SK-N-DZ (cell line): ENCODE results near the gene GSK3B.
"Not testable (repeated sequence)": the region's sequence is repeated elsewhere in the genome, so short reads cannot be mapped to it uniquely, and the experiment has no call there.

Source experiments
- DNase-seq: peaks from one replicate; pipeline ENCODE4 v3.0.0-alpha.2; 2015; ENCODE audit warnings: low spot score

The GSK3B gene

DNA sequence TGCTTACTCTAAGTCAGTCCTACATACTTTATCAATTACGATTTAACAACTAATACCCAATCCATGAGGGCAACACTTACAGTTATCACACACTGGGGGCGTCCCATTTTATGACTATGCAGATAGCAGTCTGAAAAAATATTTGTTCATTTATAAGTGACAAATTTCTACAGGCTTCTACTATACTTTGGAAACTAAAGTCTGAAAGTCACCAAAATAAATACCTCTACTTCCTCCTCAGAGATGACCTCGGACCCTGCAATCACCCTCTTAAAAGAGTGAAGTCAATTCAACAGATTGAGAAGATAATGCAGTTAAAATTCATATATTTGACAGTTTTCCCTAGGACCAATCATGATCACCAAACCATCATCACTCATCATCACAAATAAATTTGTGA lies 76.6 kb downstream of the GSK3B start:
- no peak for DNase-seq

DNA sequence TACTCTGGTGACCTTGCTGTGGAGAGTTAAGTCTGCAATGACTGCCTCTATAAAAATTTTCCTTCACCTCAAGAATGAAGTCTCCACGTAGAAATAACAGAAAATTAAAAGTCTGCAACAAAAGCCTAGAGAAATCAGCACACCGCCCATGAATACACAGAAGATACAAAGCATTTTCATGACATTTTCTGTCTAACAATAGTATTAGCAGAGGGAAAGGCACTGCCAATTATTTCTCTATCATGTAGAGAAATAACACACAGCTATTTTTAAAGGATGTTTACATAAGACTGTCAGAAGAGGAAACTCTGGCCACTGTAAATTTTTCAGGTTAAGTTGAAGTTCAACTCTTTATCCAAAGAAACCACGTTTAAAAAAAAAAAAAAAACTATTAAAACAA lies 80.8 kb downstream of the GSK3B start:
- DNase-seq: no peak

DNA sequence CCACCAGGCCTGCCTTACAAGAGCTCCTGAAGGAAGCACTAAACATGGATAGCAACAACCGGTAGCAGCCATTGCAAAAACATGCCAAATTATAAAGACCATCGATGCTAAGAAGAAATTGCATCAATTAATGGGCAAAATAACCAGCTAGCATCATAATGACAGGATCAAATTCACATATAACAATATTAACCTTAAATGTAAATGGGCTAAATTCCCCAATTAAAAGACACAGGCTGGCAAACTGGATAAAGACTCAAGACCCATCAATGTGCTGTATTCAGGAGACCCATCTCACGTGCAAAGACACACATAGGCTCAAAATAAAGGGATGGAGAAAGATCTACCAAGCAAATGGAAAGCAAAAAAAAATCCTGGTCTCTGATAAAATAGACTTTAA lies 88.5 kb downstream of the GSK3B start:
- DNase-seq: not testable (repeated sequence)

GRCh38 chr3:120004008-120004498 lies 90.2 kb downstream of the GSK3B start:
- peak; percentile 5 for DNase-seq

GRCh38 chr3:119998166-119998565 lies 96.1 kb downstream of the GSK3B start:
- DNase-seq: no peak

DNA sequence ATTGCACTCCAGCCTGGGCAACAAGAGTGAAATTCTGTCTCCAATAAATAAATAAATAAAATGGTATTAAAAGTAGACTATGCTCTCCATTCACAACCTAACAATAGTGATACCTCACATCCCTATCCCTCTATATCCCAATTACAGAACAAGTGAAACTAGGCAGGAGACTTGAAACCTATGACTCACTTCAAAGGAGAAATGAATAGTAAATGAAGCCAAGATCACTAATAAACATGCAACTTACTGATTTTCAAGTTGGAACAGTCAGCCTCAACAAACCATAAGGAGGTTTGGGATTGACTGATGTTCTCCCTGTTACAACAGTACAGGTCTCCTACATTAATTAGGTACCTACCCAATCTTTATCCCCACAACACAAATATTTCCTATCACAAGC lies 103.4 kb downstream of the GSK3B start:
- DNase-seq: no peak

- DNase-seq: no peak
These were observed 104.1 kb downstream of the GSK3B start for GRCh38 chr3:119989981-119990655.

DNA sequence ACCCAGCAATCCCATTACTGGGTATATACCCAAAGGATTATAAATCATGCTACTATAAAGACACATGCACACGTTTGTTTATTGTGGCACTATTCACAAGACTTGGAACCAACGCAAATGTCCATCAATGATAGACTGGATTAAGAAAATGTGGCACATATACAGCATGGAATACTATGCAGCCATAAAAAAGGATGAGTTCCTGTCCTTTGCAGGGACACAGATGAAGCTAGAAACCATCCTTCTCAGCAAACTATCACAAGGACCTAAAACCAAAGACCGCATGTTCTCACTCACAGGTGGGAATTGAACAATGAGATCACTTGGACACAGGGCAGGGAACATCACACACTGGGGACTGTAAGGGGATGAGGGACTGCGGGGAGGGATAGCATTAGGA lies 107.4 kb downstream of the GSK3B start:
- not testable (repeated sequence) for DNase-seq

GRCh38 chr3:119981386-119981785 lies 112.9 kb downstream of the GSK3B start:
- DNase-seq: no peak

DNA sequence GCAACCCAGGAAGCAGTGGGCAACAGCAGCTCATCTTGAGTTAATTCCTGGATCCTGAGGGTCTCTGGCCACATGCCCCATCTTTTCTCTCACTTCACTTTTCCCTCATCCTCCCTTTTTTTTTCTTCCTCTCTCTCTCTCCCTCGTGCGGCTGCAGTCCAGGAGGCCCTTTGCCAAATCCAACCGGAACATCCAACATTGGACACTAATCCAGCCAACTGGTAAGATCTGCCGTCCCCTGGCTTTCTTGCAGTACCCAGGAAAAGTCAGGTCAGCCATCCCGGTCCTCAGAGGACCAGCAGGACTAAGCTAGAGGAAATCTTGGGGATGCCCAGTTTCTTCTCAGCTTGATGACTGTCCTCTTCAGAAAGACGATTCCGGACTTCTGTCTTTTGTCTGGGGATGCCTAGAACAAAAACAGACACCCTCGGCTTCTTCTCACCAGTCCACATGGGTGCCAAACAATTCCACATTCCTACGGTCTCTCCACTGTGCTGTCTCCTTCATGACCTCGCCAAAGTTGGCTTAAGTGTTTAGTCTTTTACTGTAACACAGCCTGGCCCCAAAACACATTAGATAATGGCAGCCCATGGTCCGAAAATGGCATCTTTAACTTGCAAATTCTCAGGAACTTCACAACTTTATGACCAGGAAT lies 115.6 kb downstream of the GSK3B start:
- DNase-seq: no peak

- no peak for DNase-seq
These were observed 116.9 kb downstream of the GSK3B start for GRCh38 chr3:119977353-119977752.

- DNase-seq: no peak
These were observed 118.0 kb downstream of the GSK3B start for GRCh38 chr3:119976214-119976613.

GRCh38 chr3:119974656-119975055 lies 119.6 kb downstream of the GSK3B start:
- DNase-seq: no peak

- DNase-seq: no peak
These were observed 121.1 kb downstream of the GSK3B start for GRCh38 chr3:119973018-119973646.

DNA sequence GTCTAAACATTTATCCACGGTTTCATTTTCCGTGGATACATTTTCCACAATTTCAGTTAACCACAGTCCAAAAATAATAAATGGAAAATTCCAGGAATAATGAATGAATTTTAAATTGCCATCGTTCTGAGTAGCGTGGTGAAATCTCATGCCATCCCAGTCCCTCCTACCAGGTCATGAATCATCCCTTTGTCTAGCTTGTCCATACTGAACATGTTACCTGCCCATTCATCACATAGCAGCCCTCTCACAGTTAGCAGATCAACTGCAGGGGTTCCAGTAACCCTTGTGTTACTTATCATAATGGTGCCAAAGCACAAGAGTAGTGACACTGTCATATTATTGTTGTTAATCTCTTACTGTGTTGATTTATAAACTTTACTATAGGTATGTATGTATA lies 124.5 kb downstream of the GSK3B start:
- no peak for DNase-seq

- DNase-seq: no peak
These were observed 126.8 kb downstream of the GSK3B start for GRCh38 chr3:119967353-119968006.

DNA sequence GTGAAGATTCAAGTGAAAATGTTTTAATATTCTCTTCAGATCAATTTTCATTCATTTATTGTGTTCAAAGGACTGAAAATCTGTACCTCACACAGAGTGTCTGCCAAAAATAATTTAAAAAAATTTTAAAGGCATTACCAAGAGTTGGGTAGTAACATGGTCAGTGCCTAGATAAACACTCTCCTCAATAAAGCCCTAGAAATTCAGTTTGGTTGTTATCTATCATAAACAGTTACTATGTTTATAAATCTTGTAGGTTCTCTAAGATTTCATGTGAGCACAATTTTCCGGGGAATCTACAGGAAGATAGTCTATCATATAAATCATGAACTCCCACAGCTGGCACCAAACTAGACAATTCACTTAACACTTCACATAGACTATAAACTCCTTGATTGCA lies 128.6 kb downstream of the GSK3B start:
- DNase-seq: no peak

DNA sequence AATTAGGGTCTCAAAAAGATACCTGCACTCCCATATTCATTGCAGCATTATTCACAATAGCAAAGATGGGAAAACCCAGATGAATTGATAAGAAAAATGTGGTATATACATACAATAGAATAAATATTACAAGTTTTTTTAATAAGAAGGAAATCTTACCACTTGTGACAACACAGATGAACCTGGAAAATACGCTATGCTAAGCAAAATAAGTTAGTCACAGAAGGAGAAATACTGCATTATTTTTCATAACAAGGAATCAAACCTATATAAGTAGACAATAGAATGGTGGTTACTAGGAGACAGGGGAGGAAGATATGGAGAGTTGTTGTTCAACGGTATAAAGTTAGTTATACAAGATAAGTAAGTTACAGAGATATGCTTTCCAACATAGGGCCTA lies 130.0 kb downstream of the GSK3B start:
- DNase-seq: no peak

- no peak for DNase-seq
These were observed 138.3 kb downstream of the GSK3B start for GRCh38 chr3:119955972-119956371.

- DNase-seq: no peak
These were observed 143.5 kb downstream of the GSK3B start for GRCh38 chr3:119950666-119951325.

DNA sequence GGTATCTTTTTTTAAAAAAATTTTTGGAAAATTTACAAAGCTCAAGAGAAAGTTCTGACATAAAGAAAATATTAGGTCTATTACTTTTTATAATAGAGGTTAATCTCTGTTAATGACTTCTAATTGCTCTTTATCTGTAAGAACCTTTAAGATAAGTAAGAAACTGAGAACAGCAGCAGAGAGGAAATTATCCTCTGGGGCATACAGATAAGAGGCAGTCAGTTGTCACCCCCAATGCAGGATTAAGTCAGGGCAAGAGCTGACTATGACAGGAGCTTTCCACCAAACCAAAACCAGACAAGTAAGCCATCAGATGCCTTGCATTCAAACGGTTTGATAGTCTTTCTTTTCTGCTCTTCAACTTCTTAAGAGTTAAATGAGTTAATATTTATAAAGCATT lies 149.0 kb downstream of the GSK3B start:
- DNase-seq: no peak

DNA sequence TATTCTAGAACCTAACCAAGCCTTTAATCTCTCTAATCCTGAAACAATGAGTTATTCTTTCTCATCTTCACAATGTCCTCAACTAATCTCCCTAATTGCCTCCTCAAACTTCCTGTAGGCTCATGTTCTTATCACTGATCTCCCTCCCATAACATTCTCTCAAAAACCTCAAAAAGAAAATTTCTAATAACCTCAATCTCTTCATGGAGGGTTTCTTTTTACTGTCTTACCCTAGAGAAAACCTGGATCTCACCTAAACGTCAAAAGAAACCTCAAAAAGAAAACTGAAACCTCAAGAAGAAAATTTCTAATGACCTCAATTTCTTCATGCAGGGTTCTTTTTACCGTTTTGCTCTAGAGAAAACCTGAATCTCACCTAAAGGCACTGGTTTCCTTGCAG lies 150.2 kb downstream of the GSK3B start:
- DNase-seq: no peak
